Measurements from ENCODE around the gene PXDC1. TPM values are rescaled to one million over a fixed set of nuclear protein-coding genes. Genes with fewer than 3 reads are reported as not detected.
A peak's percentile ranks its signal among the peaks of the same experiment; 100 is the strongest.

Gene PXDC1
- total RNA-seq, 6 donors from 2014 or later = 51.6 to 118 (median 95.3) TPM

- Histone ChIP-seq H3K4me3 (peak overlapping the region in 1 of 4 donors; percentile 9), H3K27ac (peak overlapping the region; percentile 50 to 96 (median 68)), H3K36me3 (peaks cover 0 to 11% (median 3%) of the 10 kb centered on the region in 4 donors), H3K27me3 (no peaks in the 10 kb centered on the region), H3K4me1 (peaks cover 55 to 89% (median 77%) of the 10 kb centered on the region in 4 donors), H3K9me3 (no peaks in the 10 kb centered on the region)
- TF ChIP-seq CTCF (IDR thresholded peaks at IDR 0.05) (no peak), POLR2AphosphoS5 (IDR thresholded peaks at IDR 0.05) (no peak), POLR2A (IDR thresholded peaks at IDR 0.05) (no peak), EP300 (IDR thresholded peaks at IDR 0.05) (no peak)
- ATAC-seq (ENCODE audit: low FRiP score in 2 of 2) (no peak), DNase-seq (no peak)
- WGBS, 2 donors = 87 to 95% methylated on average over 10 of the region's 10 CpGs
Observed at GRCh38 chr6:3743541-3743940, 8.0 kb downstream of the PXDC1 start.

GRCh38 chr6:3742426-3743344 lies 8.8 kb downstream of the PXDC1 start:
- TF ChIP-seq POLR2A (IDR thresholded peaks at IDR 0.05) = no peak
- peak; percentile 82 to 96 (median 92) for TF ChIP-seq CTCF (IDR thresholded peaks at IDR 0.05)
- peak; percentile 12 to 26 for TF ChIP-seq POLR2AphosphoS5 (IDR thresholded peaks at IDR 0.05)
- TF ChIP-seq EP300 (IDR thresholded peaks at IDR 0.05) = peak in 1 of 4 donors; percentile 10
- DNase-seq = peak; percentile 92 to 96
- ATAC-seq (ENCODE audit: low FRiP score in 2 of 2) = peak; percentile 84 to 86
- no peaks in the 10 kb centered on the region for H3K9me3 ChIP-seq
- peaks cover 0 to 20% (median 9%) of the 10 kb centered on the region in 4 donors for H3K36me3 ChIP-seq
- 14 to 23% methylated on average over 34 to 37 of the region's 37 CpGs for WGBS, 2 donors
- peaks cover 48 to 81% (median 69%) of the 10 kb centered on the region in 4 donors for H3K4me1 ChIP-seq
- peak overlapping the region in 2 of 4 donors; percentile 9 to 21 for H3K4me3 ChIP-seq
- peak overlapping the region; percentile 50 to 82 (median 61) for H3K27ac ChIP-seq
- H3K27me3 ChIP-seq = no peaks in the 10 kb centered on the region

- Histone ChIP-seq H3K4me3 (peak overlapping the region in 1 of 4 donors; percentile 21), H3K27me3 (no peaks in the 10 kb centered on the region), H3K4me1 (peaks cover 48 to 77% (median 64%) of the 10 kb centered on the region in 4 donors), H3K9me3 (no peaks in the 10 kb centered on the region), H3K36me3 (peaks cover 0 to 26% (median 15%) of the 10 kb centered on the region in 4 donors), H3K27ac (peak overlapping the region in 2 of 4 donors; percentile 50 to 69)
- TF ChIP-seq POLR2A (IDR thresholded peaks at IDR 0.05) (no peak), EP300 (IDR thresholded peaks at IDR 0.05) (no peak), POLR2AphosphoS5 (IDR thresholded peaks at IDR 0.05) (no peak), CTCF (IDR thresholded peaks at IDR 0.05) (no peak)
- 38 to 45% methylated on average over 3 of the region's 3 CpGs for WGBS, 2 donors
- no peak for ATAC-seq (ENCODE audit: low FRiP score in 2 of 2)
- no peak for DNase-seq
Observed at GRCh38 chr6:3742076-3742425, 9.5 kb downstream of the PXDC1 start.

- no peaks in the 10 kb centered on the region for H3K9me3 ChIP-seq
- TF ChIP-seq EP300 (IDR thresholded peaks at IDR 0.05) (no peak), POLR2A (IDR thresholded peaks at IDR 0.05) (no peak), CTCF (IDR thresholded peaks at IDR 0.05) (no peak)
- no peak for DNase-seq
- H3K4me3 ChIP-seq = no peak overlapping the region
- peaks cover 0 to 32% (median 20%) of the 10 kb centered on the region in 4 donors for H3K36me3 ChIP-seq
- no peaks in the 10 kb centered on the region for H3K27me3 ChIP-seq
- peak overlapping the region in 1 of 4 donors; percentile 51 for H3K27ac ChIP-seq
- ATAC-seq (ENCODE audit: low FRiP score in 2 of 2) = no peak
- 75 to 83% methylated on average over 13 of the region's 13 CpGs for WGBS, 2 donors
- peaks cover 46 to 71% (median 61%) of the 10 kb centered on the region in 4 donors for H3K4me1 ChIP-seq
Observed at GRCh38 chr6:3741477-3741871, 10.0 kb downstream of the PXDC1 start.
